ENCODE measurements around the gene SEC14L3.

The SEC14L3 gene

DNA sequence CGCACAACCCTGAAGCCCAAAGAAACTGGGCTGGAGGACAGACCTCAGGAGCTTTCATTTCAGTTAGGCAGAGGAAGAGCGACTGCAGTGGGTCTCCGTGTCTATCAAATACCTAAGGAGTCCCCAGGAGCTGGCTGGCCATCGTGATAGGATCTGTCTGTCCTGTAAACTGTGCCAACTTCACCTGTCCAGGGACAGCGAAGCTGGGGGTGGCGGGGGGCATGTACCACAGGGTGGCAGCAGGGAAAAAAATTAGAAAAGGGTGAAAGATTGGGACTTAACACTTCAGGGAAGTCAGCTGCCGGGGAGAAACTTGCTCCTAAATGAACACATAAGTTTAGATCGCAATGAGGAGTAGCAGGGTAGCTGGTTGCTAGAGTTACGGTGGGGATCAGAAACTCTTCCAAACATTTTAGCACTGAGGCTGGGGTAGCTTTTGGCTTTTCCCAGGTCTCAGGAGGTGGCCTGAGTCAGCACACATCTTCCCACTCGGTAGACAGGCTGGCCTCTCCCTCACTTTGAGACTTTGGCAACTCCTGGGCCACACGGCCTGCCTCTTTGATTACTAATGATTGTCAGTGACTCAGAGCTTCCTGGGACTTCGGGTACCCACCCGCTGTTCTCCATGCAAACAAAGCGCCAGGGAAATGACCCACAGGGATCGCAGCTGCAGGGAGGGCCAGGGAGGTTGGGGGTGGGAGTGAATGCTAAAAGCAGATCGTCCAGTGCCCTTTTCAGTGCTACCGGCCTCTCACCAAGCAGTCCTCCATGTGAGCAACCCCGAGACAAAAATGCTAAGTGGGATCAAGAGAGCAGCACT lies 49.1 kb downstream of the SEC14L3 start:
- DNase-seq (ENCODE audit: low read depth) = peak; percentile 84

DNA sequence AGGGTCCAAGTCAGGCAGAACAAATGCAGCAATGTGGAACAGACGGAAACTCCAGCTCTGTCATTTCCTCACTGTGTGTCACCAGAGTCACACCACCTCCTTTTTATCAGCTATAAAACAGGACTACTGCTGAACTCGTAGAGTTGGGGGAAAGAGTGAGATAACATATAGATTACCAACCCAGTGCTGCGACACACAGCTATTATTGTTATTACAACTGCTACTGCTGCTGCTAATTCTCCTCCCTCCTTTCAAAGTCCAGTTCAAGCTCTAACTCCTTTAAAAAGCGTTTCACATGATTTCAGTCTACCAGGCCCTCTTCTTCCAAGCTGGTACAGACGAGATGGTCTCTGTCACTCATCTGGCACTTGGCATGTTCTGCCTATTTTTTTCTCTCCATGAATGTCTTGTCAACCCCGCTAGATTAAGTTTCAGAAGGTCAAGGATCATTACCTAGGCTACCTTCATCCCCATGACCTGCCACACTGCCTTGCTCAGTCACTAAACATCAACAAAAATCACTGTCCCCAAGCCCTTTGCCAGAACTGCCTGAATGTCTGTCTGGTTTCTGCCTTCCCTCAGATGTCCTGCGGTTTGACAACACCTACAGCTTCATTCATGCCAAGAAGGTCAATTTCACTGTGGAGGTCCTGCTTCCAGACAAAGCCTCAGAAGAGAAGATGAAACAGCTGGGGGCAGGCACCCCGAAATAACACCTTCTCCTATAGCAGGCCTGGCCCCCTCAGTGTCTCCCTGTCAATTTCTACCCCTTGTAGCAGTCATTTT lies 49.9 kb downstream of the SEC14L3 start:
- DNase-seq (ENCODE audit: low read depth) = no peak

DNA sequence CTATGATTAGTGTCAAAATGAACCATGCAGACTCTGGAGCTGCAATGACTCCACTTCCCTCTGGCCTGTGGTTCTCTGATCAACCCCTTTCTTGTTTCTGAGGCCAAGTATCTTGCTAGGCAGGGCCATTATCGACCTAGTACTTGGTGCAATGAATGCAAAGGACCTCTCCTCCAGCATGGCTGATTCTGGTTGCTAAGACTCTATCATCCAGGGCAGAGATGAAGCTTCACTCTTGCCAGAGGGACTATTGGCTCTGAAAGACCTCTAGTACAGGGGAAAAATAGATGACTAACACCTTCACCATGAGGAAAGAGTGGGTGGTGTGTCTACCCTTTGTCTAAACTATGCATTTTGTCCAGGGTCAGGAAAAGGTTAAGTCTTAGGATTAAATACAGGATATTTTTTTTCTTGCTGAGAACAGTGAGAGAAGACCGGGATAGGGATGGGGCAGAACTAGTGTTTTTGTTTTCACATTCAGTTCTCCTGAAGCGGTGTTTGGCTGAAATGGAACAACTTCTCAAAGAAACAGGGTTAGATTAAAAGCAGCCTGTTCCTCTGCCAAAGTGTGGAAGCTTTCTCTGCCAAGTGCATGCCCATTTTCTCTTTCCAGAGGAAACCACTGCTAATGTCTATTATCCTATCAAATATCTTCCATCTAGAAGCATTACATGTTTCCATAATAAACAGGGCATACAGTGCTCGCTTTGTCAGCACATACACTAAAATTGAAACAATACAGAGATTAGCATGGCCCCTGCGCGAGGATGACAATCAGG lies 51.3 kb downstream of the SEC14L3 start:
- peak; percentile 76 for DNase-seq (ENCODE audit: low read depth)

DNA sequence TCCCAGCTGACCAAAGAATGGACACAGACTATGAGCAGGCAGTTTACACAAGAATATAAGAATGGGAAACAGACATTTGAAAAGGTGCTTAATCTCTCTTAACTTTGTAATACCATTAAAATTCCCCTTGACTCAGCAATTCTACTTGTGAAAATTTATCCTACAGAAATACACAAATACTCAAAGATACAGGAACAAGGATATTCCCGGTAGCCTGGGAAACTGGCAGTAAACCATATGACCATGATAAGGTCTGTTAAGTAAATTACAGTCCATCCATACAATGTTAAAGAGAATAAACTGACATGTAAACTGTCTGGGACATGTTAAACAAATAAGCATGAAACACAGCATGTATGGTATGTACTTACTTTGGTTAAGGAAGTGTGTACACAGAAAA lies 55.0 kb downstream of the SEC14L3 start:
- no peak for DNase-seq (ENCODE audit: low read depth)

DNA sequence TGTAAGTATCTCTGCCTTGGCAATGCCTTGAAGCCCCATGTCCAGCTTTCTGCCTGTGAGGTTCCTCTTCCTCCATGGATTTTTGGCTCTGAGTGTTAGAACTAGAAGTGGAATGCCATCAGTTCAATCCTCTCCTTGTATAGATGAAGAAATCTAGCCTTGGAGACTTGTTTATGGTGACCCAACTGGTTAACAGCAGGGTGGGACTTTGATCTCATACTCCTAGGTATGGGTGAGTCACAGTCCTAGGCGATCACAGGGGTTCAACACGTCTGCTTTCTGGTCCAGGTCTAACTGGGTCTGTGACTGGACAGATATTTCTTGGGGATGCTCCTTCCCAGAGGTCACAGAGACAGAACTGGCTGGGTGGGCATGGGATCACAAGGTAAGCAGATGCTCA lies 55.4 kb downstream of the SEC14L3 start:
- DNase-seq (ENCODE audit: low read depth) = no peak

DNA sequence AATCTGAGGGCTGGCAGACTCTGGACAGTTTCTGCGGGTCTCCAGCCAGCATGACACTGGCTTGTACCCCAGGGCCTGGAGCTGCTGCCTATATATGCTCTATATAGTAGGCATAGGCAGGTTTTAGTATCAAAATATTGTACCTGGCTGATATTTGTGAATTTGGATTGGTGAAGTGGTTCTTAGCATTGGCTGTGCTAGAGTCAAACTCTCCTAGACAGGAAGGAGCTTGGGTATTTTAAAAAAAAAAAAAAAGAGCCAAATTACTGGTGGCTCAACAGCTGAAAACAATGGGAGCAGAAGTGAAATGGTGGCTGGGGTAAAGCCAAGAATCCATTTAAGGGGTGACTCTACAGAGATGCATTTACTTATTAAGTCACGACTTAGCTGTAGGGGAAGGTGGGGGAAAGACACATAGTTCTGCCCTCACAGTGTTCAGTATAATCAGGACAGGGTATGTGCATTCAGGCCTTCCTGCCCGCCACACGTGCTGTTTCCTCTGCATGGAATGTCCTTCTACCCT lies 57.2 kb downstream of the SEC14L3 start:
- no peak for DNase-seq (ENCODE audit: low read depth)

DNA sequence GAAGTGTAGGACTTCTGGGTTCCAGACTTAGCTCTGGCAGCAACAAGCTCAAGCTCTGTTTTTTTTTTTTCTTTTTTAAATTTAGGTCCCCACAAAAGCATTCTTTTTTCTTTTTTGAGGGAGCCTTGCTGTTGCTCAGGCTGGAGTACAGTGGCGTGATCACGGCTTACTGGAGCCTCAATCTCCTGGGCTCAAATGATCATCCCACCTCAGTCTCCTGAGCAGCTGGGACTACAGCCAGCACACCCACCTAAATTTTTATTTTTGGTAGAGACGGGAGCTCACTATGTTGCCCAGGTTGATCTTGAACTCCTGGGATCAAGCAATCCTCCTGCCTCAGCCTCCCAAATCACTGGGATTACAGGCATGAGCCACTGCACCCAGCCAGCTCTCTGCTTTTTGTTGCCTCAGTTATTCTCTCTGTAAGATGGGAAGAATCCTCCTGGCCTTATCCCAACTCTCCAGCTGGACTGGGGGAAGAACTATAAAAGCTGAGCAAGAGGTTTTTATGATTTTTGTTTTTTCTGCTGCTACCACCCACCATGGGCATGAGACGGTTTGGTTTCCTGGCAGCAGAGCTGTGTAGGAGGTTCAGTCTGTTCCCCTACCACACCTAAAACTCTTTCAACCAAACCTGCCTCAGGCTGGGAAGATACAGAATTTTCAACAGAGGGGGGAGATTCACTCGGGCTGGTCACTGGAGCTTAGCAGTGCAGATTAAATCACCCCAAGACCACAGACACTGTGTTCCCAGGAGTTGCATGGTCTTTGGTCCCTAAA lies 57.9 kb downstream of the SEC14L3 start:
- no peak for DNase-seq (ENCODE audit: low read depth)

DNA sequence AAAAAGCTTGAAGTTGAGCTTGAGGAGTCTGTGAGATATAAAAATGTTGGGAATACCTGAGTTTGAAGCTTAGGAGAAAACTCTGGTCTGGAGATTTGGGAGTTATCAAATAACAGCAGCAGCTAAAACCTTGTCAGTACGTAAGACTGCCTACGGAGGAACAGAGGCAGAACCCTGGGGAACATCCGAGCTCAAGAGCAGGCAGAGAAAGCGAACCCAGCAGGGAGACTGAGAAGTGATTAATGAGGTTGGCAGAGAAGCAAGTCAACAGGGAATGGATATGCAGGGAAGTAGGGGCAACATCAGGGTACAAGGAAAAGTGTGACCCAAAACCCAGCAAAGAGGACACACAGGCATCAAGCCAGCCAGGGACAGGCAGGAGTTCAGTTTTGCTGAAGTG lies 58.8 kb downstream of the SEC14L3 start:
- DNase-seq (ENCODE audit: low read depth) = no peak

DNA sequence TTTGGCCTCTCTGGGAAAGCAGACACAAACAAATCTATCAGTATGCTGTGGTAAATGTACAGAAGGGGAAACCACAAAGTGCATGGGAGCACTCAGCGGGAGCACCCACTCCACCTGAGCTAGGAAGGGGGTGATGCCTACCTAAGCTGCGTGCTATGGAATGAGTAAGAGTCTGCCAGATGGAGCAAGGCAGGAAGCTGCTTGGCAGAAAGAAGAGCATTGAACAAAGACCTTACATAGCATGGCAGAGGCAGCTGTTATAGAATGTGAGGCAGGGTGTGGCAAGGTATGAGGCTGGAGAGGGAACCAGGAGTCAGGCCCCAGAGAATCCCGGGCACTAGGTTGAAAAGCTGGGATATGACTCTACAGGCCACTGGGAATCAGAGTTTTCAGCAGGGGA lies 60.0 kb downstream of the SEC14L3 start:
- DNase-seq (ENCODE audit: low read depth) = no peak
